Parathyroid adenoma (tissue), 2 donors: ENCODE results near the gene ALDOC.
A peak's percentile ranks its signal among the peaks of the same experiment; 100 is the strongest.
"Not testable (repeated sequence)": the region's sequence is repeated elsewhere in the genome, so short reads cannot be mapped to it uniquely, and the experiment has no call there.

ENCODE experiments used
- H2AFZ ChIP-seq: fragments of 300-600 bp; sonication (generic); one replicate; pipeline ENCODE4 v1.7.0; 2017; ENCODE audit warnings: antibody characterized with exemption, mild to moderate bottlenecking
- H3K27ac ChIP-seq: fragments of 300-600 bp; sonication (generic); one replicate; pipeline ENCODE4 v1.7.0; 2017
- H3K27me3 ChIP-seq: fragments of 300-600 bp; sonication (generic); one replicate; pipeline ENCODE4 v1.7.0; 2017; ENCODE audit warnings: low read length; ENCODE audit not compliant: control insufficient read depth, insufficient read depth
- H3K36me3 ChIP-seq: fragments of 300-600 bp; sonication (generic); one replicate; pipeline ENCODE4 v1.7.0; 2017; ENCODE audit warnings: low read length; ENCODE audit not compliant: control insufficient read depth, insufficient read depth
- H3K4me1 ChIP-seq: fragments of 300-600 bp; sonication (generic); one replicate; pipeline ENCODE4 v1.7.0; 2017; ENCODE audit warnings: control low read depth
- H3K4me2 ChIP-seq: fragments of 300-600 bp; sonication (generic); one replicate; pipeline ENCODE4 v1.7.0; 2017; ENCODE audit warnings: low read length
- H3K4me3 ChIP-seq: fragments of 300-600 bp; sonication (generic); one replicate; pipeline ENCODE4 v1.7.0; 2017; ENCODE audit warnings: low read depth, low read length
- H3K79me2 ChIP-seq: fragments of 300-600 bp; sonication (generic); one replicate; pipeline ENCODE4 v1.7.0; 2017; ENCODE audit warnings: control low read depth
- H3K9ac ChIP-seq: fragments of 300-600 bp; sonication (generic); one replicate; pipeline ENCODE4 v1.7.0; 2017; ENCODE audit warnings: mild to moderate bottlenecking
- H3K9me3 ChIP-seq: fragments of 300-600 bp; sonication (generic); one replicate; pipeline ENCODE4 v1.7.0; 2017; ENCODE audit warnings: low read length; ENCODE audit not compliant: control insufficient read depth
- CTCF ChIP-seq: fragments of 300-600 bp; sonication (generic); IDR thresholded peaks from one replicate; pipeline ENCODE4 v1.7.0; 2017; ENCODE audit warnings: antibody characterized with exemption, mild to moderate bottlenecking
- donor health status: primary hyperparathyroidism.

Gene ALDOC

GRCh38 chr17:28578246-28579195 is 1.8 kb upstream of the ALDOC start:
- Histone ChIP-seq H3K27me3 (no peaks in the 10 kb centered on the region), H3K4me2 (no peak overlapping the region), H3K9me3 (no peaks in the 10 kb centered on the region), H2AFZ (no peak overlapping the region), H3K79me2 (no peaks in the 10 kb centered on the region), H3K27ac (no peak overlapping the region), H3K4me1 (no peaks in the 10 kb centered on the region), H3K36me3 (no peaks in the 10 kb centered on the region), H3K9ac (no peak overlapping the region), H3K4me3 (no peak overlapping the region)
- no peak for TF ChIP-seq CTCF

DNA sequence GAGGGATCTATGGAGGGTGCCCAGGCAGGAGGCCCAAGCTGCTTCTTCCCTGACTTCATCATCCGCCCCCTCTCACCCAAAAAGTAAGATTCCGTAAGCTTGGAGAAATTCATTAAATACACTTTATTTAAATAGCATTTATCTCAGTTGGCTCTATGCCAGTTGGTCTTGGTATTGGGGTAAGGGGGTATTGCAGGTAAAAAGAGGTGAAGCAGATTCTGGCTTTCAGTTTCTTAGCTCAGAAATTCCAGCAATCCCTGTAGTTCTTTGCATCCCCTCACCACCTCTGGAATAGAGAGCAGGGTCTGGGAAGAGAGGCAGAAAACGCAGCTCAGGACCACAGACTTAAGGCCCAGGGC is 750 bp upstream of the ALDOC start:
- no peak overlapping the region for H3K4me2 ChIP-seq
- no peak overlapping the region for H3K27ac ChIP-seq
- H3K4me1 ChIP-seq = no peaks in the 10 kb centered on the region
- no peak overlapping the region for H3K9ac ChIP-seq
- H3K9me3 ChIP-seq = no peaks in the 10 kb centered on the region
- H2AFZ ChIP-seq = no peak overlapping the region
- no peaks in the 10 kb centered on the region for H3K27me3 ChIP-seq
- H3K4me3 ChIP-seq = no peak overlapping the region
- TF ChIP-seq CTCF = no peak
- no peaks in the 10 kb centered on the region for H3K36me3 ChIP-seq
- H3K79me2 ChIP-seq = no peaks in the 10 kb centered on the region

- not testable (repeated sequence) for H3K27me3 ChIP-seq, H3K9me3 ChIP-seq, H3K4me3 ChIP-seq, H3K36me3 ChIP-seq, H3K27ac ChIP-seq, H3K4me2 ChIP-seq, H3K9ac ChIP-seq, H3K4me1 ChIP-seq, H3K79me2 ChIP-seq
- H2AFZ ChIP-seq = peak overlapping the region; percentile 24
Observed at GRCh38 chr17:28576016-28576415, 679 bp downstream of the ALDOC start.

- no peak overlapping the region for H2AFZ ChIP-seq
- no peak for TF ChIP-seq CTCF
- H3K27ac ChIP-seq = no peak overlapping the region
- H3K4me3 ChIP-seq = no peak overlapping the region
- no peaks in the 10 kb centered on the region for H3K27me3 ChIP-seq
- H3K9ac ChIP-seq = no peak overlapping the region
- H3K4me1 ChIP-seq = peaks cover under 1% of the 10 kb centered on the region
- H3K36me3 ChIP-seq = no peaks in the 10 kb centered on the region
- H3K79me2 ChIP-seq = peaks cover 4% of the 10 kb centered on the region
- H3K4me2 ChIP-seq = no peak overlapping the region
- H3K9me3 ChIP-seq = no peaks in the 10 kb centered on the region
Observed at GRCh38 chr17:28575126-28575795, 1.4 kb downstream of the ALDOC start.

DNA sequence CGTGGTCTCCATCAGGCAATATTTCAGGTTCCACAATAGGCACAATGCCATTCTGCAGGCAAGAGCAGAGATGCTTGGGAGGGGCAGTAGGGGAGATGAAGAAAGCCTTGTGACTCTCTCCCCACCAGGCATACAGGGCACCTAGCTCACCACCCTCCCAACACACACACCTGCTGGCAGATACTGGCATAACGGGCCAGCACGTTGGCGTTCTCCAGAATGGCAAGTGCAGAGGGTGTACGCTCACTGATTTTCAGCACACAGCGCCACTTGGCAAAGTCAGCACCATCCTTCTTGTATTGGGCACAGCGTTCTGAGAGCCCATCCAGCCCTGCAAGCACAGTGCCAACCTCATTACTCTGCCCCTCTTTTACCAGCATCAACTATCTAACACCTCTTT is 2.2 kb downstream of the ALDOC start:
- peaks cover 5% of the 10 kb centered on the region for H3K4me1 ChIP-seq
- no peak overlapping the region for H3K4me2 ChIP-seq
- H3K9me3 ChIP-seq = no peaks in the 10 kb centered on the region
- no peak for TF ChIP-seq CTCF
- H3K27ac ChIP-seq = no peak overlapping the region
- H3K9ac ChIP-seq = no peak overlapping the region
- no peak overlapping the region for H2AFZ ChIP-seq
- no peak overlapping the region for H3K4me3 ChIP-seq
- H3K79me2 ChIP-seq = peaks cover 7% of the 10 kb centered on the region
- no peaks in the 10 kb centered on the region for H3K27me3 ChIP-seq
- H3K36me3 ChIP-seq = no peaks in the 10 kb centered on the region
